Loucy (cell line): ENCODE data around the gene RNU7-1.

Source experiments
- H2AFZ ChIP-seq: fragments of 200-600 bp; sonication (generic); 2 replicates; pipeline ENCODE4 v1.6.0; 2016; ENCODE audit warnings: antibody characterized with exemption, mild to moderate bottlenecking, low read length, moderate library complexity
- H3F3A ChIP-seq: fragments of 200-600 bp; 2 replicates; pipeline ENCODE4 v1.6.0; 2016; ENCODE audit warnings: antibody characterized with exemption, low read depth, mild to moderate bottlenecking
- H3K27me3 ChIP-seq: fragments of 200-600 bp; sonication (generic); 2 replicates; pipeline ENCODE4 v1.6.1; 2014; ENCODE audit warnings: low read length, mild to moderate bottlenecking; ENCODE audit not compliant: insufficient read depth, poor library complexity, severe bottlenecking
- H3K36me3 ChIP-seq: fragments of 200-600 bp; sonication (generic); 2 replicates; pipeline ENCODE4 v1.6.1; 2016; ENCODE audit warnings: low read length; ENCODE audit not compliant: insufficient read depth
- H3K4me1 ChIP-seq: fragments of 200-600 bp; sonication (generic); 2 replicates; pipeline ENCODE4 v1.5.1; 2014; ENCODE audit warnings: low read length, mild to moderate bottlenecking; ENCODE audit not compliant: insufficient read depth, poor library complexity, severe bottlenecking
- H3K4me2 ChIP-seq: fragments of 200-600 bp; sonication (generic); 2 replicates; pipeline ENCODE4 v1.6.0; 2014; ENCODE audit warnings: antibody characterized with exemption, low read length, low read depth, mild to moderate bottlenecking; ENCODE audit not compliant: poor library complexity, severe bottlenecking
- H3K4me3 ChIP-seq: fragments of 200-600 bp; sonication (generic); 2 replicates; pipeline ENCODE4 v1.5.1; 2014; ENCODE audit warnings: low read length, mild to moderate bottlenecking, mixed read lengths; ENCODE audit not compliant: poor library complexity, severe bottlenecking
- H3K79me2 ChIP-seq: fragments of 200-600 bp; sonication (generic); 2 replicates; pipeline ENCODE4 v1.6.1; 2014; ENCODE audit warnings: low read length; ENCODE audit not compliant: insufficient read depth
- H3K9ac ChIP-seq: fragments of 200-600 bp; sonication (generic); 2 replicates; pipeline ENCODE4 v1.6.0; 2014; ENCODE audit warnings: mild to moderate bottlenecking, low read depth, low read length, moderate library complexity; ENCODE audit not compliant: poor library complexity, severe bottlenecking
- H3K9me2 ChIP-seq: fragments of 200-600 bp; sonication (generic); replicated peaks from 2 replicates; pipeline ENCODE4 v1.6.1; 2016; ENCODE audit warnings: low read depth, low read length, mixed read lengths
- H3K9me3 ChIP-seq: fragments of 200-600 bp; sonication (generic); 2 replicates; pipeline ENCODE4 v1.6.1; 2014; ENCODE audit warnings: mild to moderate bottlenecking, antibody characterized with exemption, low read length, low read depth; ENCODE audit not compliant: insufficient read depth
- H4K20me1 ChIP-seq: fragments of 200-600 bp; sonication (generic); 2 replicates; pipeline ENCODE4 v1.6.0; 2014; ENCODE audit warnings: antibody characterized with exemption, low read length, mild to moderate bottlenecking; ENCODE audit not compliant: insufficient read depth, poor library complexity, severe bottlenecking
- CTCF ChIP-seq: fragments of 200-600 bp; sonication (generic); conservative IDR thresholded peaks from 2 replicates; pipeline ENCODE4 v1.5.1; 2014; ENCODE audit warnings: mild to moderate bottlenecking, antibody characterized with exemption, low read length
- EZH2phosphoT487 ChIP-seq: fragments of 200-600 bp; IDR thresholded peaks from 2 replicates; pipeline ENCODE4 v1.6.1; 2018; ENCODE audit warnings: antibody characterized with exemption, mild to moderate bottlenecking, moderate library complexity, borderline replicate concordance

RNU7-1 gene

GRCh38 chr12:6914947-6915788 lies 28.4 kb upstream of the RNU7-1 start:
- H3K4me2 ChIP-seq, result peak overlapping the region; percentile 96
- no peak for TF ChIP-seq EZH2phosphoT487
- no peak for TF ChIP-seq CTCF
- peak overlapping the region; percentile 80 for H3K9ac ChIP-seq
- H3F3A ChIP-seq, result 0 out of 2 replicates have a peak, but pooled peaks cover 4% of the 10 kb centered on the region
- H3K4me3 ChIP-seq, result peak overlapping the region; percentile 86
- peak overlapping the region; percentile 83; the same call in 1 of the 2 replicates for H2AFZ ChIP-seq
- H4K20me1 ChIP-seq, result peaks cover 24% of the 10 kb centered on the region
- no peaks in the 10 kb centered on the region for H3K9me3 ChIP-seq
- no peaks in the 10 kb centered on the region for H3K27me3 ChIP-seq
- H3K4me1 ChIP-seq, result peaks cover 37% of the 10 kb centered on the region
- no peaks in the 10 kb centered on the region for H3K9me2 ChIP-seq
- peaks cover 43% of the 10 kb centered on the region for H3K79me2 ChIP-seq
- H3K36me3 ChIP-seq, result peaks cover 20% of the 10 kb centered on the region; the same call in 1 of the 2 replicates

- Histone ChIP-seq H3K79me2 (peaks cover 43% of the 10 kb centered on the region), H4K20me1 (peaks cover 24% of the 10 kb centered on the region), H3K27me3 (no peaks in the 10 kb centered on the region), H3K9ac (peak overlapping the region; percentile 80), H3K4me1 (peaks cover 37% of the 10 kb centered on the region), H3F3A (0 out of 2 replicates have a peak, but pooled peaks cover 4% of the 10 kb centered on the region), H2AFZ (no peak overlapping the region), H3K36me3 (peaks cover 20% of the 10 kb centered on the region; the same call in 1 of the 2 replicates), H3K9me3 (no peaks in the 10 kb centered on the region), H3K4me3 (peak overlapping the region; percentile 86), H3K9me2 (no peaks in the 10 kb centered on the region), H3K4me2 (peak overlapping the region; percentile 96)
- no peak for TF ChIP-seq EZH2phosphoT487
- no peak for TF ChIP-seq CTCF
These were observed 27.8 kb upstream of the RNU7-1 start for GRCh38 chr12:6915789-6916285.

GRCh38 chr12:6916426-6917200 lies 27.0 kb upstream of the RNU7-1 start:
- Histone ChIP-seq H3K4me2 (peak overlapping the region; percentile 96), H2AFZ (no peak overlapping the region), H3K4me3 (peak overlapping the region; percentile 86), H3K9me3 (no peaks in the 10 kb centered on the region), H3K9me2 (no peaks in the 10 kb centered on the region), H3K79me2 (peaks cover 43% of the 10 kb centered on the region), H3K27me3 (no peaks in the 10 kb centered on the region), H3K9ac (peak overlapping the region; percentile 80), H3F3A (no peaks in the 10 kb centered on the region), H4K20me1 (peaks cover 24% of the 10 kb centered on the region), H3K36me3 (peaks cover 24% of the 10 kb centered on the region; the same call in 1 of the 2 replicates), H3K4me1 (peaks cover 37% of the 10 kb centered on the region)
- no peak for TF ChIP-seq CTCF
- TF ChIP-seq EZH2phosphoT487, result no peak
